ENCODE measurements around the gene GBP7.

- TF ChIP-seq CTCF (IDR thresholded peaks at IDR 0.05) (no peak), POLR2A (IDR thresholded peaks at IDR 0.05) (no peak)
These were observed 4.8 kb downstream of the GBP7 start for GRCh38 chr1:89171067-89171438.

Measured in lower leg skin (tissue), 3 donors.